K562 (cell line): Measurements from ENCODE around the gene GINS2.

Source experiments
- ARID2 ChIP-seq: fragments of 450-650 bp; IDR thresholded peaks from 2 replicates; pipeline ENCODE4 v1.6.1; 2017; ENCODE audit warnings: antibody characterized with exemption, mild to moderate bottlenecking
- POLR2A ChIP-seq: fragments of 450-650 bp; conservative IDR thresholded peaks from 2 replicates; pipeline ENCODE4 v1.6.1; 2016
- SETDB1 ChIP-seq: IDR thresholded peaks from one replicate; pipeline ENCODE4 v1.6.1; 2012; ENCODE audit warnings: low read length, control low read depth, inconsistent platforms

DNA sequence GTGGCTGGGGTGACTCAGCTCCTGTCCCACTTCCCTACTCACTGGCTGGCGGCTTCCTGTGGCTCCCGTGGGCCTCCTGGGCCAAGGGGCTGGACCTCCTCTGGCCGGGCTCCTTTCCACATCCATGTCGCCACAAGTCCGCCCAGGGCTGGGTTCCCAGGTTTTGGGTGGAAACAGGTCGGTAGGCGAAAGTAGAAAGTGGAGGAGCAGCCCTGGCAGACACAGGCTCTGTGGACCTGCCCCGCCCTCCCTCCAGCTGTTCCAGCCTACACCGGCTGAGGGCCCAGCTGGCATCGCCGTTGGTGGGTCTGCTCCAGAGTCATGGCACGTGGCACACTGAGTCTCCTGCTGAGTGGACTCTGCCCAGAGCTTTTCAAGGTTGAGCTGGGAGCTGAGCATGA, 47.0 kb downstream of the GINS2 start:
- TF ChIP-seq SETDB1: no peak
- TF ChIP-seq POLR2A: no peak
- no peak for TF ChIP-seq ARID2
